Inflammatory macrophage treated with lipopolysaccharide for 1 hour (primary cell): ENCODE measurements around the gene SLC39A1.

ENCODE experiments used
- DNase-seq, 2 donors: peaks; one replicate each; pipeline ENCODE4 v3.0.0-alpha.2; 2020 to 2022

Gene SLC39A1

GRCh38 chr1:153946622-153947241 lies 16.6 kb downstream of the SLC39A1 start, which contains the start of gene DENND4B:
Gene DENND4B (minus strand): TSS chr1:153946718. CDS start chr1:153944374, 2,344 bp downstream.
- DNase-seq: peak; percentile 71 to 85

DNA sequence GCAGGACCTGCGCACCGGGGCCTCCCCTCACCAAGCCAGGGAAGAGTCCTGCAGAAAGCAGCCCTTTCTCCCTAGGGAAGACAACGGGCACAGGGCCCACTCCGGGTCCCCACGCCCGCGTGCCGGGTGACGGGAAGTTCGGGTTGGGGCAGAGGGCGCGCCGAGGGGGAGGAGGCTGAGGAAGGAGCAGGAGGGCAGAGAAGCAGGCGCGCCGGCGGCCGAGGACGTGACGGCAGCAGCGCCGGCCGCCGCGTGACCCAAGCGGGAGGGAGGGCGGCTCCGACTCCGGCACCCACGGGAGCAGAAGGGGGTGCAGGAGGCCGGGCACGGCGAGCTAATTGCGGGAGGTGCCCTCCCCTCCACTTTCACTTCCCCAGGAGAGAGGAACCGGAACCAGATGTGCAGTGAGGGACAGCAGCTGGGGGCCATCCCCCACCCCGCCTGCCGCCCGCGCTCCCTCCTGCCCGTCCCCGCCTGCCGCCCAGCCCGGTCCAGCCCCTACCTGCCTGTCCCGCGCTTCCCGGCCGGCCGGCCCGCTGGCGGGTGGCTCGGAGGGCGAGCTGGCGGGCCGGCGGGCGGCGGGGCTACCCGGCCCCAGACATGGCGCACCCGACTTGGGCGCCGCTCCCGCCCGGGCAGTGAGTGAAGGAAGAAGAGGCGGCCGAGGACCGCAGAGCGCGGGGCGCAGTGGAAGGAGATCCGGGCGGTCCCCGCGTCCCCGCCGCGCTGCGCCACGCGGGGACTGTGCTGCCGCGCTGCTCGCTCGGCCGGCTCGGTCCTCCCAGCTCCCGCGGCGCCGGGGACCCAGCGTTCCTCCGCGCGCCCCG lies 17.3 kb downstream of the SLC39A1 start:
- DNase-seq: peak; percentile 92 to 97

DNA sequence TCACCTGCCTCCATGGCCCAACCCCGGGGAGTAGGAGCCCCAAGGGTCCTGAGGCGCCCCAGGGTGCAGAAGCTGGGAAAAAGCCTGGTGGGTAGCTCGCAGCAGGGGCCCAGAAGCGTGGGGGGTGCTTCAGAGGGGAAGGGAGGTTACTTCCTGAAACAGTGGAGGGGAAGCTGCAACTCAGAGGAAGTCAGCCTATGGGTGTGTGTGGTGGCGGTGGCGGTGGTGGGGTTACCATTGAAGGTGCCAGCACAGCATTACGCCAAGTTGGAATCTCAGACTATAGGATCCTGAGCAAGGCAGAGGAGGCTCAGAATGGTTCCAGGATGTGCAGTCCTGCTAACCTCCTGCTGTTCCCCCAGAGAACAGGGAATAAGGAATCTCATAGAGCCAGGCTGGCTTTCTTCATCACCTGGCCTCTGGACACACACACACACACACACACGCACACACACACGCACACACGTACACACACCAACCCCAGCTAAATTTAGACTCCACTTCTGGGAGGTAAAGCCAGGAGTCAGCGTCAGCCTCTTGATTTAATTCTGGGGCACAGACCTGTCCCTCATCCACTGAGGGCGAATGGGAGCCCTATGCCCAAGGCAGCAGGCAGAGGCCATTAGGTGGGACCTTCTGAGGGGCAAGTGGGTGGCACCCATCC lies 18.1 kb downstream of the SLC39A1 start:
- DNase-seq: peak; percentile 92 to 93

GRCh38 chr1:153944827-153945117 lies 18.6 kb downstream of the SLC39A1 start:
- DNase-seq: no peak

DNA sequence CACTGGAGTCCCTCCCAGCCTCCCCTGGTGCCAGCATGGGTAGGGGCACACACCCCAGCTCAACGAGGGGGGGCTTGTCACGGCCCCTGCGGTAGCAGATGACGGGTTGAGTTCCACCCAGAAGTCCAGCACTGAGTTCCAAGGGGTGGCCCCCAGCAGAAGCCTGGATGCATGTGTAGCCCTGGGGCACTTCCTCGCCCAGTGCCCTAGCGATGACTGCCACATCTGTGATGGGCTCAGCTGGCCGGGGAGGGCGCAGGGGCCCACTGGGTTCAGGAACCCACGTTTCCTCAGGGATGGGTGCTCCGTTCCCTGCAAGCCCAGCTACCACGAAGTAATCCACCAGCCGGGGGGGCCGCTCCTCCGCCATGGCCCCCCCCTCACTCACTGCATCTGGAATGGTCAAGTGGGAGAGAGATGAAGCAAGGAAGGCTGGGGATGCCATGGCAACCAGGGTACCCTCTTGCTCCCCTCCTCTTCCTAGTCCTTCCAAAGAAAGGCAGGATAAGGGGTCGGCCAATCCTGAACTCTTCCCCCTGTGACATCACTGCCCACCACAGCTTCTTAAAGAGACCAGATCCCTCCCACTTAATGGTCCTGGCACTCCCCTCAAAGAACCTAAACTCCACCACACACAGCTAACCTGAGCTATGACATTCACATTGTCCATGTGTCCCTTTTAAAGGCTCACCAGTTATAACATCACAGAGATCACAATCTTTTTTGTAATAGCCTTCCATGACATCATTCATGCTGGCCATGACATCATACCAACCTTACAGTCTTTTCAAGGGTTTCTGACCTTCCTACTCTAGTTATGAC lies 19.1 kb downstream of the SLC39A1 start:
- DNase-seq: peak; percentile 66 to 74

DNA sequence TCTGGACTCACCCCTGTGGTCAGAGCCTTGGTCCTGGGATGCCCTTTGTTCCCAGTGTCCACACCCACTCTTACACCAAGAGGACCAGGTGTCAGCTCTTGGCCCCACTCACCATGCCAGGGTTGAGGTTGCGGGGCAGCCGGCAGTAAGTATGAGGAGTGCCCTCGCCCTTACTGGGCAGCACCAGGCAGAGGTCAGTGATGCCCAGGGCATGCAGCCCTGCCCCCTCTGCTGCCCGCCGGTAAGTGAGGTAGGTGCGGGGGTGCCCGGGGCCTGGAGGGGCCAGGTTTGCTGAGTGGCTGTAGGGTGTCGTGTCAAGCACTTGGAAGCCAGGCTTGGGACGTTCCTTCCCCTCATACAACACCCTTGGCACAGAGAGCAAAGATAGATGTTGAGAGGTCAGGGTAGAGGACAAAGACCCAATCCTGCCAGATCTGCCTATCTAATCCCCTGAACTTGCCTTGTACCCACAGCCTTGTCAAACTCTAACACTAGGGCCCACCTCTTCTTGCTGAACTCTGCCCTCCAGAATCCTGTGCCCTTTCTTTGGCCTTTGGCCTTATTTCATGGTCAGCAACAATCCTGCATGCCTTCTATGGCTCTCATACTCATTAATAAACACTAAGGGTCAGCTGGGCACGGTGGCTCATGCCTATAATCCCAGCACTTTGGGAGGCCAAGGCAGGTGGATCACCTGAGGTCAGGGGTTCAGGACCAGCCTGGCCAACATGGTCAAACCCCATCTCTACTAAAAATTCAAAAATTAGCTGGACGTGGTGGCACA lies 20.4 kb downstream of the SLC39A1 start:
- no peak for DNase-seq

DNA sequence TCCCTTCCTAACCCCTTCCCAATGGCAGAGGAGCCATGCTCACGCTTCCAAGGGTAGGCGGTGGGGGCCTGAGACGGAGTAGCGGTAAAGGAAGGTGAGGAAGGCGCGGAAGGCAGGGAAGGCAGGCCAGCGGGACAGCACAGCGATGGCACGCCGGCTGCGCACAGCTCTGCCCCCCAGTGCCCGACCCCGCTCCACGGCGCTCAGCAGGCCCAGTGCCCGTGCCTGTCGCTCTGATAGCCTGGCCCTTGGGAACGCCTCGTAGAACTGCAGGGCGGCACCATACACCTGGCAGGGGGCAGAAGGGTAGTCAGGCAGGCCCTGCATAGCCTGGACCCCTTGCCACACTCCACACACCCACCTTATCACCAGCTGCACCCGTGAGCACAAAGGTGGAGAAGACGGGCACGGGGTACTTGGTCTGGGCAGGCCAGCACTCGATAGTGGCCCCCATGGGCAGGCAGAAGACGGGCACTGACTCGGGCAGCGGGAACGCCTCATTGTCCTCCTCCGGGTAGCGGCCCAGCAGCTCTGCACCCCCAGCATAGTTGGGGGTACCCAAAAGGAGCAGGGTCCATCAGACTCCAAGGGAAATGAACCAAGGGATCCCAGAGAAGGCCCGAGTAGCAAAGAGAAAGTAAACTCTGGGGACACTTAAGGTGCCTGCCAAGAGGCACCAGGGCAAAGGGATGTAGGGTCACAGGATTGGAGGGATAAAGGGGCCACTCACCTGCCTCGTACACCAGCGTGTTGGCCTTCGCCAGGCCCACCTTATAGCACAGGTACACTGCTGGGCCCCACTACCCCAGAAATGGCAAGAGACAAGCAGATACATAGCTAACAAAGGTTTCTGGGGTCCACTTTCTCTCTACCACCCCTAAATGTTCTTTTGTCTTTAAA lies 21.3 kb downstream of the SLC39A1 start:
- DNase-seq: no peak

DNA sequence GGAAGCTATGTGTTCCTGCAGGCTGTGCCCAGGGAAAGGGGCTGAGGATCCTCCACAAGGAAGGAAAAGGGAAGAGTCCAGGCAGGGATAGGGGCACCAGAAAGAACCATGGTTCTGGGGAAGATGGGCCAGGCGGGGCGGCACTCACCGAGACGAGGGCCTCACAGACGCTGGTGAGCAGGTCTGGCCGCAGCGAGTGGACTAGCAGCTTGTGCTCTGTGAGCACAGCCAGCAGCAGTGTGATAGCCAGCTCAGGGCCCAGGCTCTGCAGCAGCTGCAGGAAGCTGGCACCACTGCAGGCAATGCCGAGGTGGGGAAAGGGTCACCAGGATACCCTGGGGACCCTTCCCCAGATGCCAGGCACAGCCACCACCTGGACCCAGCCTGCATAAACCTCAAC lies 22.6 kb downstream of the SLC39A1 start:
- no peak for DNase-seq

- DNase-seq: no peak
Measured at GRCh38 chr1:153939476-153939875, 23.9 kb downstream of the SLC39A1 start.

DNA sequence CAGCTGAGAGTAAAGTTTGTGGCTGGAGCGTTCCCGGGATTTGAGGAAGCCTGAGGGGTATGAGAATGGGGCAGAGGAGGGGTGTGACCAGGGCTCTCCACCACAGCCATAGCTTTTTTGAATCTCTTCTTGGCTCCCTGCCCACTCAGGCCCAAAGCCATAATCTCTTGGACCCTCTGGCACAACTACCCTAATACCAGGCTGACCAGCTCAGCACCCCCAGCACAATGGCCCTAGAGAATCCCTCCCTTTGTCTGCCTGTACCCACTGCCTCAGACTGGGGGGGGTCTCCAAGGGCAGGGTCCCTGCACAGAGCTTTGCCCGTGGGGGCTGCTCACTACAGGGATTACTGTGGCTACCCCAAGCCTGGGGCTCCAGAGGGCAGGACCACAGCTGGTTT lies 24.3 kb downstream of the SLC39A1 start:
- no peak for DNase-seq

GRCh38 chr1:153937331-153937730 lies 26.0 kb downstream of the SLC39A1 start:
- no peak for DNase-seq

- DNase-seq: no peak
Measured at GRCh38 chr1:153936011-153936802, 27.1 kb downstream of the SLC39A1 start.

- DNase-seq: no peak
Measured at GRCh38 chr1:153934746-153935145, 28.6 kb downstream of the SLC39A1 start.

GRCh38 chr1:153933955-153934354 lies 29.4 kb downstream of the SLC39A1 start:
- no peak for DNase-seq

DNA sequence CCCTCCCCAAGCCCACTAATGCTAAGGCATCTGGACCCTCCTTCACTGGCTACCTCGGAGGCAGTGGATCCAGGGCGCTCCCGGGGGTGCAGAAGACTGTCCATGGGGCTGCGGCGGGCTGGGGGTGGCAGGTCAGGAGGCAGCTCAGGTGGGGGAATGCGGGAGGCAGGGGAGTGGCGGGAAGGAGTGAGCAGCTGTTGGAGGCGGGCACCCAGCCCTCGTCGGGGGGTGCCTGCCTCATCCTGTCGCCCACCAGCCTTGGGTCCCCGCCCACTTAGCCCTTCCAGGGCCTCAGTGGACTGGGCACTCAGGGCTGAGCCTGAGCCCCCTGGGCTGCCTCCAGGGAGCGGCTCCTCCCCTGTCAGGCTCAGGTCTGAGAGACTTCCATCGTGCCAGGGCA lies 29.9 kb downstream of the SLC39A1 start:
- no peak for DNase-seq

DNA sequence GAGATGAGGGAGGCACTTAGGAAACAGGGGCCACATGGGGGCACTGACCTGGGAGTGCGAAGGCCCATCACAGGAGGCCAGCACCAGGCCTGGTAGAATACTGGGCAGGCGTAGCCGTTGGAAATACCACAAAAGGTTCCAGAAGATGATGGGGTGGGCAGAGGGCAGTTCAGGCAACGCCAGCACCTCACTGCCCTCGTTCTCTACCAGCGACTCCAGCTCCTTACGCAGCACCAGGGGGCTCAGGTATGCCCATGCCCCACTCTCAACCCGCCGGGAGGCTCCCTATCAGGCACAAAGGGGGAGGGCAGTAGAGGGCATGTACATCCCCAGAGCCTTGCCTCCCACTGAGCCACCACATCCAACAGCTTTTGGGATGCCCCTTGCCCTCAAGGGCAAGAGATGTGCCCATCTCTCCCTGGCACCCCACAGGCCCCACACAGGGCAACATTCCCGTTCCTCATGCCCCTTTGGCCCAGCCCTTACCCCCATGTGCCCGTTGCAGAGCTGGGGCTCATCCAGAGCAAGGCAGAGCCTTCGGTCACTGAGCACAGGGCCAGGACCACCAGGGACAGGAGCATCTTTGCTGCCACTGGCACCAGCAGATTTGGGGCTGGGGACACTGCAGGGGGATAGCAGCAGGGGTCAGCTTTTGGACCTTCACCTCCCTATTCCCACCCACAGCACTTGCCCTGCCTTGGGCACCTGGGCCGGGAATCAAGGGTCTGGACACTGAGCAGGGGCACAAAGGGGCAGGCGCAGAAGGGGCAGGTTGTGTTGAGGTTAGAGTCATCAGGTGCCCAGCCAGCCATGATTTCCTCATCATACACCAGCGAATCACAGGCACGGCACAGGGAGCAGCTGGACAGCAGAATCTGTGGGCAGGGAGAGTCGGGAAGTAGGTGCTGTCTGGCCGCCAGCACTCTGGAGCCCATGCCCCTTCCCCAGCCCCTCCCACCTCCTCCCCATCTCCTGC lies 30.9 kb downstream of the SLC39A1 start:
- DNase-seq: no peak

GRCh38 chr1:153929981-153930948 lies 33.1 kb downstream of the SLC39A1 start:
- no peak for DNase-seq

DNA sequence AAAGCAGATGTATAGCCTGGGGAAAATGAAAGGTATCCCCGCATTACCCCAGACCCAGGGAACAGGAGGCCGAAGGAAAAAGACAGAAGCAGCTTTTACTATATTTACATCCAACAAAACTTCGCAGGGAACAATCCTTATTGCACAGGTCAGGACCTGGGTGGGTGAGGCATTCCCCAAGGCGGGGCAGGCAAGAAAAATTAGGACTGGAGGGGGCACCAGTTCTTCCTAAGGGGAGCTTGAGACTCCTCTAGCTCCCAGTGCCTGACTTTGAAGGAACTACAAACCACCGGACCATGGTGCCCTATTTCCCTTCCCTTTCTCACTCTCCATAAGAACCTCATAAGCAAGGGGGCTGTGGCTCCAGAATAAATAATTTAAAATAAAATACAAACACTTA lies 33.9 kb downstream of the SLC39A1 start:
- no peak for DNase-seq
